ENCODE measurements around the gene AUTS2.

- no peak for TF ChIP-seq CTCF (optimal IDR thresholded peaks at IDR 0.05 in 1 of 3, IDR thresholded peaks at IDR 0.05 in 1 of 3, conservative IDR thresholded peaks at IDR 0.05 in 1 of 3; ENCODE audit: extremely low read depth in 1 of 3, insufficient read depth in 2 of 3, low read length in 3 of 3)
- TF ChIP-seq EZH2 (IDR thresholded peaks at IDR 0.05; ENCODE audit: low read length) = no peak
Measured at GRCh38 chr7:70353330-70353945, 755.2 kb downstream of the AUTS2 start.
